GM12891 (cell line): ENCODE data around the gene MAPK4.

ENCODE experiments used
- POLR2A ChIP-seq: IDR thresholded peaks from 2 replicates; pipeline ENCODE4 v1.6.1; 2011; ENCODE audit warnings: low read depth, low read length, control low read depth
- POU2F2 ChIP-seq: IDR thresholded peaks from 2 replicates; pipeline ENCODE4 v1.6.1; 2011; ENCODE audit warnings: low read depth, mild to moderate bottlenecking, control low read depth, low read length, moderate library complexity
- SPI1 ChIP-seq: IDR thresholded peaks from 2 replicates; pipeline ENCODE4 v1.6.1; 2011; ENCODE audit warnings: low read depth, low read length, control low read depth
- TAF1 ChIP-seq: IDR thresholded peaks from 2 replicates; pipeline ENCODE4 v1.6.1; 2011; ENCODE audit warnings: low read depth, low read length, control low read depth

- TF ChIP-seq POLR2A (no peak), SPI1 (no peak), POU2F2 (no peak), TAF1 (no peak)
Measured at GRCh38 chr18:50754297-50754696, 194.4 kb downstream of the MAPK4 start.
